ENCODE data around the gene CFAP298.
A peak's percentile ranks its signal among the peaks of the same experiment; 100 is the strongest.

CFAP298 gene

DNA sequence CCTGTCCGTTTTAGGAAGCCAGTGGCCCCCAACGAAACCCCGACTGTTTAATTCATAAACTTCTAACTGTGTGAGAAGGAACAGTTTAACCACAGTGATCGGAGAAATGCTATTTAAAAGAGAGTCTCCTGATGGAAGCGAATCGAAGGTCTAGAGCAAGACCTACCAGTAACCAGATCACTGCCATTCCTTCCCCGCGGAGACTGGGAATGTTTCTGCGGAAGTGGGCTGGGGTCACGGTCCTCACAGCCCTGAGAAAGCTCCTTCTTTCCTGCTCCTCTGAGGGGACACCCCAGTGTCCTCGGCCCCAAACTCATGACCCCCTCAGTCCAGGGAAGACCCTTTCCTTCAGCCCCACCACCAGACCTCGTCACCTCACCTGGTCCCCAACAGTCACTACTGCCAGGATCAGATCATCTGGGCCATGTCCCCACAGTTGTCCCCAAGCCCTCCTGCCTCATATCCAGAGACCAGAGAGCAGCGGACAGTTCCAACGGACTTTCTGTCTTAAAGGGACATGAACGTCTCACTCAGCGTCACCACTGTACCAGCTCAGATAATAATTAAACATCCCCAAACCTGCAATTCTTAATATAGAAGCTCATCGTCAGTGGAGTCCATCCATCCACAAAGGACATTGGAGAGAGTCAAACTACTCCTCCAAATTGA lies 27.0 kb downstream of the CFAP298 start, which contains the start of gene TCP10L:
Gene TCP10L, minus strand, starts transcription at position 482 of the 669 bp plus-strand sequence. CDS start 1,219 bp downstream, outside the sequence.
- Histone ChIP-seq H2BK5ac (ENCODE audit: low read length) (no peak within 1 kb of the TSS), H3K79me1 (ENCODE audit: low read length) (no peaks in the 10 kb centered on the region), H3K4me2 (ENCODE audit: low read length) (no peak within 1 kb of the TSS), H3K79me2 (ENCODE audit: control insufficient read depth, insufficient read depth, low read length) (no peaks in the 10 kb centered on the region), H4K8ac (ENCODE audit: low read depth, low read length) (no peak within 1 kb of the TSS), H3K27ac (ENCODE audit: low read depth, low read length) (no peak within 1 kb of the TSS), H3K36me3 (ENCODE audit: control insufficient read depth, insufficient read depth, low read length) (no peaks in the 10 kb centered on the region), H2BK15ac (replicated peaks; ENCODE audit: low read depth) (no peak within 1 kb of the TSS), H3K4ac (ENCODE audit: low read depth, low read length) (no peak within 1 kb of the TSS), H3K27me3 (ENCODE audit: insufficient read depth, low read length, poor library complexity) (no peaks in the 10 kb centered on the region), H3K4me3 (ENCODE audit: low read length) (no peak within 1 kb of the TSS), H2AK5ac (ENCODE audit: low read length) (no peak within 1 kb of the TSS), H3K18ac (ENCODE audit: low read length) (no peak within 1 kb of the TSS), H3K23ac (ENCODE audit: low read length) (no peak within 1 kb of the TSS), H4K5ac (ENCODE audit: low read length) (no peak within 1 kb of the TSS), H3K9ac (ENCODE audit: low read length) (no peak within 1 kb of the TSS), H3K4me1 (ENCODE audit: control insufficient read depth, low read depth, low read length) (no peaks in the 10 kb centered on the region), H3K56ac (ENCODE audit: low read length) (no peak within 1 kb of the TSS), H2BK120ac (ENCODE audit: low read depth, low read length) (no peak within 1 kb of the TSS)
- no peak for DNase-seq
- WGBS (ENCODE audit: extremely low coverage, insufficient coverage, low lambda C conversion rate): no CpG with 5 or more reads among the region's 17 CpGs

- no peak overlapping the region for H3K4ac ChIP-seq (ENCODE audit: low read depth, low read length)
- no peak overlapping the region for H3K56ac ChIP-seq (ENCODE audit: low read length)
- H2AK5ac ChIP-seq (ENCODE audit: low read length): no peak overlapping the region
- H3K18ac ChIP-seq (ENCODE audit: low read length): no peak overlapping the region
- no peaks in the 10 kb centered on the region for H3K79me1 ChIP-seq (ENCODE audit: low read length)
- no peaks in the 10 kb centered on the region for H3K27me3 ChIP-seq (ENCODE audit: insufficient read depth, low read length, poor library complexity)
- H3K4me2 ChIP-seq (ENCODE audit: low read length): no peak overlapping the region
- no peak overlapping the region for H3K27ac ChIP-seq (ENCODE audit: low read depth, low read length)
- H2BK15ac ChIP-seq (replicated peaks; ENCODE audit: low read depth): no peak overlapping the region
- H3K4me1 ChIP-seq (ENCODE audit: control insufficient read depth, low read depth, low read length): no peaks in the 10 kb centered on the region
- H2BK5ac ChIP-seq (ENCODE audit: low read length): no peak overlapping the region
- no peak overlapping the region for H4K8ac ChIP-seq (ENCODE audit: low read depth, low read length)
- WGBS (ENCODE audit: extremely low coverage, insufficient coverage, low lambda C conversion rate): 100% methylated on average over 1 of the region's 8 CpGs
- H3K23ac ChIP-seq (ENCODE audit: low read length): no peak overlapping the region
- no peak overlapping the region for H4K5ac ChIP-seq (ENCODE audit: low read length)
- no peak for DNase-seq
- no peak overlapping the region for H3K9ac ChIP-seq (ENCODE audit: low read length)
- H3K36me3 ChIP-seq (ENCODE audit: control insufficient read depth, insufficient read depth, low read length): no peaks in the 10 kb centered on the region
- H3K79me2 ChIP-seq (ENCODE audit: control insufficient read depth, insufficient read depth, low read length): no peaks in the 10 kb centered on the region
- no peak overlapping the region for H3K4me3 ChIP-seq (ENCODE audit: low read length)
- no peak overlapping the region for H2BK120ac ChIP-seq (ENCODE audit: low read depth, low read length)
These were observed 27.7 kb downstream of the CFAP298 start for GRCh38 chr21:32584472-32584871.

GRCh38 chr21:32581732-32582131 lies 30.4 kb downstream of the CFAP298 start:
- no peak overlapping the region for H2BK5ac ChIP-seq (ENCODE audit: low read length)
- no peak overlapping the region for H3K4me2 ChIP-seq (ENCODE audit: low read length)
- H3K27ac ChIP-seq (ENCODE audit: low read depth, low read length): no peak overlapping the region
- DNase-seq: no peak
- no peak overlapping the region for H3K23ac ChIP-seq (ENCODE audit: low read length)
- no peaks in the 10 kb centered on the region for H3K79me1 ChIP-seq (ENCODE audit: low read length)
- no peak overlapping the region for H4K5ac ChIP-seq (ENCODE audit: low read length)
- no CpG with 5 or more reads among the region's 13 CpGs for WGBS (ENCODE audit: extremely low coverage, insufficient coverage, low lambda C conversion rate)
- H2BK120ac ChIP-seq (ENCODE audit: low read depth, low read length): no peak overlapping the region
- H3K9ac ChIP-seq (ENCODE audit: low read length): no peak overlapping the region
- H3K4me3 ChIP-seq (ENCODE audit: low read length): no peak overlapping the region
- H2BK15ac ChIP-seq (replicated peaks; ENCODE audit: low read depth): no peak overlapping the region
- no peak overlapping the region for H3K56ac ChIP-seq (ENCODE audit: low read length)
- H3K36me3 ChIP-seq (ENCODE audit: control insufficient read depth, insufficient read depth, low read length): no peaks in the 10 kb centered on the region
- no peaks in the 10 kb centered on the region for H3K27me3 ChIP-seq (ENCODE audit: insufficient read depth, low read length, poor library complexity)
- H4K8ac ChIP-seq (ENCODE audit: low read depth, low read length): no peak overlapping the region
- H3K18ac ChIP-seq (ENCODE audit: low read length): no peak overlapping the region
- H3K4me1 ChIP-seq (ENCODE audit: control insufficient read depth, low read depth, low read length): no peaks in the 10 kb centered on the region
- H3K4ac ChIP-seq (ENCODE audit: low read depth, low read length): no peak overlapping the region
- H2AK5ac ChIP-seq (ENCODE audit: low read length): no peak overlapping the region
- H3K79me2 ChIP-seq (ENCODE audit: control insufficient read depth, insufficient read depth, low read length): no peaks in the 10 kb centered on the region

GRCh38 chr21:32580949-32581348 lies 31.2 kb downstream of the CFAP298 start:
- Histone ChIP-seq H2BK120ac (ENCODE audit: low read depth, low read length) (no peak overlapping the region), H2BK5ac (ENCODE audit: low read length) (no peak overlapping the region), H3K23ac (ENCODE audit: low read length) (no peak overlapping the region), H4K5ac (ENCODE audit: low read length) (no peak overlapping the region), H2BK15ac (replicated peaks; ENCODE audit: low read depth) (no peak overlapping the region), H3K4me2 (ENCODE audit: low read length) (no peak overlapping the region), H3K4ac (ENCODE audit: low read depth, low read length) (no peak overlapping the region), H3K36me3 (ENCODE audit: control insufficient read depth, insufficient read depth, low read length) (no peaks in the 10 kb centered on the region), H3K56ac (ENCODE audit: low read length) (no peak overlapping the region), H3K79me2 (ENCODE audit: control insufficient read depth, insufficient read depth, low read length) (no peaks in the 10 kb centered on the region), H3K4me3 (ENCODE audit: low read length) (no peak overlapping the region), H3K9ac (ENCODE audit: low read length) (no peak overlapping the region), H3K4me1 (ENCODE audit: control insufficient read depth, low read depth, low read length) (no peaks in the 10 kb centered on the region), H3K18ac (ENCODE audit: low read length) (no peak overlapping the region), H3K79me1 (ENCODE audit: low read length) (no peaks in the 10 kb centered on the region), H3K27ac (ENCODE audit: low read depth, low read length) (no peak overlapping the region), H3K27me3 (ENCODE audit: insufficient read depth, low read length, poor library complexity) (no peaks in the 10 kb centered on the region), H2AK5ac (ENCODE audit: low read length) (no peak overlapping the region), H4K8ac (ENCODE audit: low read depth, low read length) (no peak overlapping the region)
- WGBS (ENCODE audit: extremely low coverage, insufficient coverage, low lambda C conversion rate): no CpG with 5 or more reads among the region's 13 CpGs
- no peak for DNase-seq

DNA sequence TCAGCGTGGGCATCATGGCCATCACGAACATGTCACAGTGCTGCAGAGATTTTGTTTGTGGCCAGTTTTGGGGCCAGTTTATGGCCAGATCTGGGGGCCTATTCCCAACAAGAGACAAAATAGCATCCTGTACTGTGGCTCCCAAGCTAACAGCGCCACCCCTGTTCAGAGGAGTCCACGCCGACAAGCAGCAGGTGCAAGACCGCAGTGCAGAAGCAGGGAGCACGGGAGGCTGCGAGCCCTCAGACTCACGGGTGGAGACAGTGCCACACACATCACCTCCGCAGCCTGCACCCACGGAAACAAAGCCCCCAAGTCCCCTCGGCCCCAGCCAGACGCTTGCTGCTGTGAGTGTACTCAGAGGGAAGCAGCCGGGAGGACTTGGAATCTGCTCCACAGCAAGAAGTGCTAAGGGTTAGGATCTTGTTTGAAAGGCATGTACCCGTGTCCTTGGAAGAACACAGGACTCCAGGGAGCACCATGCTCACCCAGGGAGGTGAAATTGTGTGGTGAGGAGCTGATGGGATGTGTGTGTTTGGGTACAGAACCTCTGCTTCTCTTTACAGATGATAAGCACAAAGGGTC lies 34.0 kb downstream of the CFAP298 start:
- H3K4me3 ChIP-seq (ENCODE audit: low read length): no peak overlapping the region
- no peak overlapping the region for H2BK15ac ChIP-seq (replicated peaks; ENCODE audit: low read depth)
- H3K27ac ChIP-seq (ENCODE audit: low read depth, low read length): no peak overlapping the region
- WGBS (ENCODE audit: extremely low coverage, insufficient coverage, low lambda C conversion rate): no CpG with 5 or more reads among the region's 15 CpGs
- no peaks in the 10 kb centered on the region for H3K79me2 ChIP-seq (ENCODE audit: control insufficient read depth, insufficient read depth, low read length)
- H3K4ac ChIP-seq (ENCODE audit: low read depth, low read length): no peak overlapping the region
- DNase-seq: peak; percentile 41
- H2BK5ac ChIP-seq (ENCODE audit: low read length): no peak overlapping the region
- no peak overlapping the region for H3K4me2 ChIP-seq (ENCODE audit: low read length)
- H3K18ac ChIP-seq (ENCODE audit: low read length): no peak overlapping the region
- no peak overlapping the region for H4K8ac ChIP-seq (ENCODE audit: low read depth, low read length)
- no peaks in the 10 kb centered on the region for H3K4me1 ChIP-seq (ENCODE audit: control insufficient read depth, low read depth, low read length)
- H2BK120ac ChIP-seq (ENCODE audit: low read depth, low read length): no peak overlapping the region
- H3K23ac ChIP-seq (ENCODE audit: low read length): no peak overlapping the region
- no peak overlapping the region for H3K56ac ChIP-seq (ENCODE audit: low read length)
- H4K5ac ChIP-seq (ENCODE audit: low read length): no peak overlapping the region
- no peak overlapping the region for H3K9ac ChIP-seq (ENCODE audit: low read length)
- H2AK5ac ChIP-seq (ENCODE audit: low read length): no peak overlapping the region
- H3K36me3 ChIP-seq (ENCODE audit: control insufficient read depth, insufficient read depth, low read length): no peaks in the 10 kb centered on the region
- no peaks in the 10 kb centered on the region for H3K27me3 ChIP-seq (ENCODE audit: insufficient read depth, low read length, poor library complexity)
- no peaks in the 10 kb centered on the region for H3K79me1 ChIP-seq (ENCODE audit: low read length)

GRCh38 chr21:32576011-32576410 lies 36.2 kb downstream of the CFAP298 start:
- H4K5ac ChIP-seq (ENCODE audit: low read length): no peak overlapping the region
- H3K4me2 ChIP-seq (ENCODE audit: low read length): no peak overlapping the region
- no peak overlapping the region for H3K4ac ChIP-seq (ENCODE audit: low read depth, low read length)
- no peaks in the 10 kb centered on the region for H3K36me3 ChIP-seq (ENCODE audit: control insufficient read depth, insufficient read depth, low read length)
- H2BK5ac ChIP-seq (ENCODE audit: low read length): no peak overlapping the region
- no peaks in the 10 kb centered on the region for H3K79me1 ChIP-seq (ENCODE audit: low read length)
- no peak overlapping the region for H3K9ac ChIP-seq (ENCODE audit: low read length)
- no peak overlapping the region for H3K18ac ChIP-seq (ENCODE audit: low read length)
- H3K27ac ChIP-seq (ENCODE audit: low read depth, low read length): no peak overlapping the region
- no peak overlapping the region for H2AK5ac ChIP-seq (ENCODE audit: low read length)
- no CpG with 5 or more reads among the region's 11 CpGs for WGBS (ENCODE audit: extremely low coverage, insufficient coverage, low lambda C conversion rate)
- no peak for DNase-seq
- no peak overlapping the region for H3K4me3 ChIP-seq (ENCODE audit: low read length)
- H3K4me1 ChIP-seq (ENCODE audit: control insufficient read depth, low read depth, low read length): no peaks in the 10 kb centered on the region
- no peak overlapping the region for H2BK15ac ChIP-seq (replicated peaks; ENCODE audit: low read depth)
- no peaks in the 10 kb centered on the region for H3K79me2 ChIP-seq (ENCODE audit: control insufficient read depth, insufficient read depth, low read length)
- H3K23ac ChIP-seq (ENCODE audit: low read length): no peak overlapping the region
- H3K56ac ChIP-seq (ENCODE audit: low read length): no peak overlapping the region
- no peak overlapping the region for H4K8ac ChIP-seq (ENCODE audit: low read depth, low read length)
- H2BK120ac ChIP-seq (ENCODE audit: low read depth, low read length): no peak overlapping the region
- no peaks in the 10 kb centered on the region for H3K27me3 ChIP-seq (ENCODE audit: insufficient read depth, low read length, poor library complexity)
